HepG2 (cell line): Measurements from ENCODE around the gene TNFAIP2. TPM values are rescaled to one million over a fixed set of nuclear protein-coding genes. Genes with fewer than 3 reads are reported as not detected.

Source experiments
- ATAC-seq: fragments of 200-7000 bp; cut with Tn5 transposase; 3 replicates; pipeline ENCODE4 v1.9.1; 2020; ENCODE audit warnings: mild to moderate bottlenecking, moderate library complexity
- BruUV-seq: library from RNA; stranded (reverse); fragments of 400-500 nt; replicated peaks from 2 replicates; lab custom pipeline; 2021; lab: Mats Ljungman, UMichigan
- CTCF ChIA-PET: fragments of 300-600 bp; formaldehyde crosslinking; extraction: SDS; loops from one replicate; lab custom pipeline; 2021; ENCODE audit warnings: low total read pairs, inconsistent platforms, low intra/inter-chr PET ratio; lab: Yijun Ruan, JAX
- POLR2A ChIA-PET: fragments of 350-600 bp; sonication (Branson Sonifier 250); formaldehyde crosslinking; loops from one replicate; lab custom pipeline; 2020; ENCODE audit warnings: antibody characterized with exemption, inconsistent platforms; lab: Yijun Ruan, JAX
- DNase-seq: peaks from one replicate; pipeline ENCODE4 v3.0.0-alpha.2; 2015; ENCODE audit warnings: low spot score
- FAIRE-seq: peaks from 3 replicates; lab custom pipeline; 2011; peaks lifted over from hg19 to GRCh38; lab: Jason Lieb, UNC
- H2AFZ ChIP-seq: one replicate; pipeline ENCODE4 v1.6.1; 2011; ENCODE audit warnings: low read length, inconsistent platforms
- H3K27ac ChIP-seq: fragments of 300-600 bp; 3 replicates; pipeline ENCODE4 v1.8.0; 2011; ENCODE audit warnings: mixed run types, mild to moderate bottlenecking, mixed read lengths, low read length, inconsistent platforms; ENCODE audit not compliant: insufficient read depth; ENCODE audit errors: extremely low read length
- H3K27me3 ChIP-seq, 2 experiments: fragments of 200-600 bp in 1 of 2; 2 replicates in 1 of 2; 3 replicates in 1 of 2; pipeline versions ENCODE4 v1.6.0 to v1.8.0; 2011; ENCODE audit warnings: low read length in 2 of 2, mild to moderate bottlenecking in 2 of 2, moderate library complexity in 2 of 2, inconsistent platforms in 1 of 2; ENCODE audit not compliant: insufficient read depth in 2 of 2, control insufficient read depth in 1 of 2
- H3K36me3 ChIP-seq, 2 experiments: fragments of 200-600 bp in 1 of 2; replicated peaks in 1 of 2; 2 replicates in 1 of 2; 3 replicates in 1 of 2; pipeline versions ENCODE4 v1.5.1 to v1.8.0; 2011; ENCODE audit warnings: low read length in 2 of 2, inconsistent platforms in 1 of 2; ENCODE audit not compliant: insufficient read depth in 2 of 2, control insufficient read depth in 1 of 2
- H3K4me1 ChIP-seq: 2 replicates; pipeline ENCODE4 v1.5.1; 2012; ENCODE audit warnings: low read length, inconsistent platforms; ENCODE audit not compliant: insufficient read depth
- H3K4me2 ChIP-seq: 2 replicates; pipeline ENCODE4 v1.6.0; 2011; ENCODE audit warnings: low read depth, low read length, inconsistent platforms
- H3K4me3 ChIP-seq, 3 experiments: fragments of 200-600 bp in 1 of 3; sonication (generic), shearing (Covaris generic) in 1 of 3; replicated peaks in 1 of 3; 2 replicates each; pipeline ENCODE4 v1.5.1; 2011 to 2016; ENCODE audit warnings: low read length in 3 of 3, inconsistent platforms in 2 of 3, low read depth in 2 of 3, mild to moderate bottlenecking in 2 of 3, control low read depth in 1 of 3, mixed read lengths in 1 of 3; ENCODE audit not compliant: insufficient read depth in 1 of 3
- H3K79me2 ChIP-seq: one replicate; pipeline ENCODE4 v1.6.1; 2011; ENCODE audit warnings: low read length, inconsistent platforms; ENCODE audit not compliant: insufficient read depth
- H3K9ac ChIP-seq: 2 replicates; pipeline ENCODE4 v1.6.0; 2011; ENCODE audit warnings: mild to moderate bottlenecking, low read depth, low read length, inconsistent platforms; ENCODE audit not compliant: insufficient read depth
- H3K9me3 ChIP-seq: 2 replicates; pipeline ENCODE4 v1.5.1; 2012; ENCODE audit warnings: mild to moderate bottlenecking, low read length
- H4K20me1 ChIP-seq: 2 replicates; pipeline ENCODE4 v1.6.0; 2011; ENCODE audit warnings: inconsistent platforms, mild to moderate bottlenecking, low read length, moderate library complexity; ENCODE audit not compliant: insufficient read depth
- AGO1 ChIP-seq: fragments of 200-400 bp; formaldehyde crosslinking; IDR thresholded peaks from 2 replicates; pipeline ENCODE4 v1.6.1; 2017; ENCODE audit warnings: mild to moderate bottlenecking, low read depth, low read length, moderate library complexity; ENCODE audit not compliant: poor library complexity, severe bottlenecking
- ARID2 ChIP-seq: sonication (generic); formaldehyde crosslinking; IDR thresholded peaks from 2 replicates; pipeline ENCODE4 v1.8.1; 2022; ENCODE audit warnings: mild to moderate bottlenecking, missing genetic modification reagents, borderline replicate concordance
- LCORL ChIP-seq, 2 experiments: fragments of 450-650 bp in 1 of 2; sonication (generic) in 1 of 2; formaldehyde crosslinking in 1 of 2; IDR thresholded peaks; 2 replicates each; pipeline versions ENCODE4 v1.5.0 to v1.6.1; 2017 to 2020; ENCODE audit warnings: antibody characterized with exemption in 1 of 2, missing genetic modification reagents in 1 of 2
- RAD21 ChIP-seq: fragments of 450-650 bp; formaldehyde crosslinking; IDR thresholded peaks from 2 replicates; pipeline ENCODE4 v1.5.0; 2020; ENCODE audit warnings: mild to moderate bottlenecking
- WGBS: methylation state at CpG from one replicate; pipeline ENCODE4 v1.1.6; 2017; ENCODE audit warnings: low lambda C conversion rate; 5-methylcytosine and 5-hydroxymethylcytosine counted together
- in situ Hi-C: cut with HindIII; loops from 2 replicates; pipeline ENCODE4 v1.10.0; 2017; ENCODE audit warnings: low pct_unique_long_range_greater_than_20kb; ENCODE audit not compliant: extremely low pct_ligation_motif_present
- intact Hi-C: fragments of 100-400 bp; cut with micrococcal nuclease; formaldehyde crosslinking; loops from one replicate; pipeline ENCODE4 v1.10.0; 2022; ENCODE audit not compliant: unreplicated experiment
- polyA plus RNA-seq, 8 experiments: library from polyadenylated mRNA; depleted of rRNA in 3 of 8; stranded (reverse) in 7 of 8; unstranded in 1 of 8; fragments of >200 nt; fragmentation: Illumina TruSeq in 4 of 8; extraction: Trizol in 4 of 8; gene quantifications; 2 replicates each; pipeline versions ENCODE4 v1.2.1 to v1.2.3, GENCODE V29; 2011 to 2016; ENCODE audit warnings: low read depth in 4 of 8, missing spikeins in 1 of 8, mixed read lengths in 1 of 8; ENCODE audit not compliant: insufficient read depth in 1 of 8
- total RNA-seq, 5 experiments: library from RNA; depleted of rRNA; stranded (reverse); fragments of >200 nt; fragmentation: Illumina TruSeq; extraction: Trizol; gene quantifications; 2 replicates each; pipeline ENCODE4 v1.2.3, GENCODE V29; 2016; ENCODE audit warnings: low read depth in 1 of 5
- TF ChIP-seq, protein P1 (sequence below): sonication (generic); formaldehyde crosslinking; IDR thresholded peaks from 2 replicates; pipeline ENCODE4 v1.8.0; 2022; ENCODE audit warnings: low read depth, missing genetic modification reagents
- TF ChIP-seq, protein P2 (sequence below): sonication (generic); formaldehyde crosslinking; IDR thresholded peaks from 2 replicates; pipeline ENCODE4 v1.9.0; 2021; ENCODE audit warnings: missing genetic modification reagents, borderline replicate concordance
- TF ChIP-seq, protein P3 (sequence below): sonication (generic); formaldehyde crosslinking; IDR thresholded peaks from 2 replicates; pipeline ENCODE4 v1.5.0; 2020; ENCODE audit warnings: mild to moderate bottlenecking, missing genetic modification reagents, moderate library complexity

TNFAIP2 gene
- total and polyA plus RNA-seq, 2 of the 13 experiments (the other 11 are each of a cell fraction or from before 2014, with no cell fraction given): 0.46 to 1.5 TPM

DNA sequence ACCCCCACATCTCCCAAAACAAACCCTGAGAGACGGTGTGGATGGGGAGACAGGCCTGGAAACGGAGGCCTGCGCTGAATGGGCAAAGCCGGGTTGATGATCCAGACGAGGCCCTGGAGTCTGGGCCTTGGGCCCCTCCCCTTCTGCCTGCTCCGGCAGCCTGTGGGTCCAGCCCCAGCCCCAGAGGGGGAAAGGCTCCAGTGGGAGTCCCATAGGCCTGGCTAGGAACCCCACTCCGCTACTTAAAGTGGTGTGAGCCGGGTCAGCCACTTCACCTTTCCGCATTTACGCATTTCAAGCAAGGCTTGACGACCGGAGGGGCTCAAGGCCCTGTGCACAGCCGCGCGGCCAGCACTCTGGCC, 695 bp upstream of the TNFAIP2 start:
- Histone ChIP-seq H3K4me2 (peak overlapping the region; percentile 62; the same call in 1 of the 2 replicates), H3K4me3 (peak overlapping the region in 1 of 3 experiments; percentile 37; a peak in 1 of 6 replicates), H3K27ac (no peak overlapping the region), H3K9ac (no peak overlapping the region), H3K79me2 (no peaks in the 10 kb centered on the region), H3K36me3 (no peaks in the 10 kb centered on the region), H3K9me3 (no peaks in the 10 kb centered on the region), H2AFZ (no peak overlapping the region), H4K20me1 (no peaks in the 10 kb centered on the region; the same call in 1 of the 2 replicates), H3K4me1 (peaks cover 51% of the 10 kb centered on the region), H3K27me3 (peaks cover 1 to 54% of the 10 kb centered on the region in 2 experiments; a peak in 4 of 5 replicates)
- ATAC-seq (no peak), DNase-seq (no peak), FAIRE-seq (no peak)
- in situ Hi-C loops (no loop called here), intact Hi-C loops (no loop called here)
- POLR2A ChIA-PET: no interaction called here
- no TSS peak for BruUV-seq
- CTCF ChIA-PET: no interaction called here
- no peak for TF ChIP-seq RAD21
- TF ChIP-seq ARID2 (CRISPR knock-in tag): no peak
- no peak for TF ChIP-seq LCORL (IDR thresholded peaks at IDR 0.05)
- TF ChIP-seq LCORL (CRISPR knock-in tag; IDR thresholded peaks at IDR 0.05): no peak
- TF ChIP-seq, protein P1, sequence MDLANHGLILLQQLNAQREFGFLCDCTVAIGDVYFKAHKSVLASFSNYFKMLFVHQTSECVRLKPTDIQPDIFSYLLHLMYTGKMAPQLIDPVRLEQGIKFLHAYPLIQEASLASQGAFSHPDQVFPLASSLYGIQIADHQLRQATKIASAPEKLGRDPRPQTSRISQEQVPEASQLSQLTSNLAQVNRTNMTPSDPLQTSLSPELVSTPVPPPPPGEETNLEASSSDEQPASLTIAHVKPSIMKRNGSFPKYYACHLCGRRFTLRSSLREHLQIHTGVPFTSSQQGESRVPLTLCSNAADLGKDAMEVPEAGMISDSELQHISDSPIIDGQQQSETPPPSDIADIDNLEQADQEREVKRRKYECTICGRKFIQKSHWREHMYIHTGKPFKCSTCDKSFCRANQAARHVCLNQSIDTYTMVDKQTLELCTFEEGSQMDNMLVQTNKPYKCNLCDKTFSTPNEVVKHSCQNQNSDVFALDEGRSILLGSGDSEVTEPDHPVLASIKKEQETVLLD (CRISPR knock-in tag): no peak
- WGBS: 53% methylated on average over 8 of the region's 15 CpGs

DNA sequence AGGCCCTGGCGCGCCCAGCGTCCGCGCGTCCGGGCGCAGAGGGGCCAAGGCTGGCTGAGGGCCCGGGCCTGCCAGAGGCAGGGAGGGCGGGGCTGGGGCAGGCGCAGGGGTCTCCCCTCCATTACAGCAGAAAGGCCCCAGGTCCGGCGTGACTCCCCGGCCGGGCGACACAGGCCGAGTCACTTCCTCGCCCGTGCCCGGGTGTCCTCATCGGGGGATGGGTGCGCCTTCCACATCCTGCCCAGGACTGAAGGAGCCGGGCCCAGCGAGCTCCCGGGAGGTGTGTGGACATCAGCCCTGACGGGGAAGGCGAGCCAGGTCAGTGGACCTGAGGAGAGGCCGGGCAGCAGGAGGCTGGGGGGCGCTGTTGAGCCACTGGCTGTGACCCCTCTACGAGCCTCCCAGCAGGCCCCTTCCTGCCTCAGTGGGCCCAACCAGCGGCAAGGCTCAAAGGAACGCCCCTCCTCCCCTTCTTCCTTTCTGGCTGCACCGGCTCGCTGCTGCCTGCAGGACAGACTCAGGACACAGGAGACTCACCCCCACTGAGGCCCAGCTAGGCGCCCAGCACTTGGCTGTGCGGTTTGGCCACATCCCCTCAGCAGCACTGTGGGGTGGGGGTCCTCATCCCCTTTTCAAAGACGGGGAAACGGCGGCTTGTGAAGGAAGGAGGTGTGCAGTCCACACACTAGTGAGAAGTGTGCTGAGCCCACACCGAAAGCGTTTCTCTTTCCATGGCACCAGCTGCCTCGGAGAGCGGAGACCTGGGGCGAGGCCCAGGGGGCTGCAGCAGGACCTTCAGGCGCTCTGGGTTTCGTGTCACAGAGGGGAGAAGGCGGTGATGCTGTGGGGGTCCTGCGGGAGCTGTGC, 606 bp downstream of the TNFAIP2 start:
- no peak overlapping the region for H3K4me3 ChIP-seq
- H3K27me3 ChIP-seq: peaks cover 6 to 58% of the 10 kb centered on the region in 2 experiments; a peak in 4 of 5 replicates
- in situ Hi-C loops: no loop called here
- H3K79me2 ChIP-seq: no peaks in the 10 kb centered on the region
- H2AFZ ChIP-seq: no peak overlapping the region
- H4K20me1 ChIP-seq: no peaks in the 10 kb centered on the region; the same call in 1 of the 2 replicates
- BruUV-seq: no TSS peak
- intact Hi-C loops: no loop called here
- FAIRE-seq (no peak), DNase-seq (no peak), ATAC-seq (no peak)
- ChIA-PET CTCF (no interaction called here), POLR2A (no interaction called here)
- H3K9ac ChIP-seq: no peak overlapping the region
- no peak overlapping the region for H3K27ac ChIP-seq
- no peak overlapping the region for H3K4me2 ChIP-seq
- H3K9me3 ChIP-seq: no peaks in the 10 kb centered on the region
- peaks cover 44% of the 10 kb centered on the region for H3K4me1 ChIP-seq
- whole genome bisulfite sequencing: 72% methylated on average over 14 of the region's 48 CpGs
- no peaks in the 10 kb centered on the region for H3K36me3 ChIP-seq
- no peak for TF ChIP-seq AGO1
- TF ChIP-seq, protein P2, sequence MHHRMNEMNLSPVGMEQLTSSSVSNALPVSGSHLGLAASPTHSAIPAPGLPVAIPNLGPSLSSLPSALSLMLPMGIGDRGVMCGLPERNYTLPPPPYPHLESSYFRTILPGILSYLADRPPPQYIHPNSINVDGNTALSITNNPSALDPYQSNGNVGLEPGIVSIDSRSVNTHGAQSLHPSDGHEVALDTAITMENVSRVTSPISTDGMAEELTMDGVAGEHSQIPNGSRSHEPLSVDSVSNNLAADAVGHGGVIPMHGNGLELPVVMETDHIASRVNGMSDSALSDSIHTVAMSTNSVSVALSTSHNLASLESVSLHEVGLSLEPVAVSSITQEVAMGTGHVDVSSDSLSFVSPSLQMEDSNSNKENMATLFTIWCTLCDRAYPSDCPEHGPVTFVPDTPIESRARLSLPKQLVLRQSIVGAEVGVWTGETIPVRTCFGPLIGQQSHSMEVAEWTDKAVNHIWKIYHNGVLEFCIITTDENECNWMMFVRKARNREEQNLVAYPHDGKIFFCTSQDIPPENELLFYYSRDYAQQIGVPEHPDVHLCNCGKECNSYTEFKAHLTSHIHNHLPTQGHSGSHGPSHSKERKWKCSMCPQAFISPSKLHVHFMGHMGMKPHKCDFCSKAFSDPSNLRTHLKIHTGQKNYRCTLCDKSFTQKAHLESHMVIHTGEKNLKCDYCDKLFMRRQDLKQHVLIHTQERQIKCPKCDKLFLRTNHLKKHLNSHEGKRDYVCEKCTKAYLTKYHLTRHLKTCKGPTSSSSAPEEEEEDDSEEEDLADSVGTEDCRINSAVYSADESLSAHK (CRISPR knock-in tag): no peak
- TF ChIP-seq, protein P3, sequence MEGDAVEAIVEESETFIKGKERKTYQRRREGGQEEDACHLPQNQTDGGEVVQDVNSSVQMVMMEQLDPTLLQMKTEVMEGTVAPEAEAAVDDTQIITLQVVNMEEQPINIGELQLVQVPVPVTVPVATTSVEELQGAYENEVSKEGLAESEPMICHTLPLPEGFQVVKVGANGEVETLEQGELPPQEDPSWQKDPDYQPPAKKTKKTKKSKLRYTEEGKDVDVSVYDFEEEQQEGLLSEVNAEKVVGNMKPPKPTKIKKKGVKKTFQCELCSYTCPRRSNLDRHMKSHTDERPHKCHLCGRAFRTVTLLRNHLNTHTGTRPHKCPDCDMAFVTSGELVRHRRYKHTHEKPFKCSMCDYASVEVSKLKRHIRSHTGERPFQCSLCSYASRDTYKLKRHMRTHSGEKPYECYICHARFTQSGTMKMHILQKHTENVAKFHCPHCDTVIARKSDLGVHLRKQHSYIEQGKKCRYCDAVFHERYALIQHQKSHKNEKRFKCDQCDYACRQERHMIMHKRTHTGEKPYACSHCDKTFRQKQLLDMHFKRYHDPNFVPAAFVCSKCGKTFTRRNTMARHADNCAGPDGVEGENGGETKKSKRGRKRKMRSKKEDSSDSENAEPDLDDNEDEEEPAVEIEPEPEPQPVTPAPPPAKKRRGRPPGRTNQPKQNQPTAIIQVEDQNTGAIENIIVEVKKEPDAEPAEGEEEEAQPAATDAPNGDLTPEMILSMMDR: peak; percentile 35; the same call in 1 of the 2 replicates
